SU-DHL-6 (cell line): ENCODE data around the gene BANK1.

ENCODE experiments used
- H2AFZ ChIP-seq: fragments of 200-600 bp; sonication (generic); 2 replicates; pipeline ENCODE4 v1.6.1; 2014; ENCODE audit warnings: low read depth, mild to moderate bottlenecking, moderate library complexity, mixed read lengths, antibody characterized with exemption, low read length; ENCODE audit not compliant: severe bottlenecking
- H3F3A ChIP-seq: fragments of 200-600 bp; shearing (Covaris generic); 2 replicates; pipeline ENCODE4 v1.6.0; 2016; ENCODE audit warnings: antibody characterized with exemption, mild to moderate bottlenecking; ENCODE audit not compliant: insufficient read depth
- H3K27ac ChIP-seq: fragments of 200-600 bp; sonication (generic); 2 replicates; pipeline ENCODE4 v1.5.1; 2016; ENCODE audit warnings: low read depth, mild to moderate bottlenecking, low read length, moderate library complexity, mixed read lengths
- H3K27me3 ChIP-seq: fragments of 200-600 bp; sonication (generic), shearing (Covaris generic); 2 replicates; pipeline ENCODE4 v1.6.0; 2014; ENCODE audit warnings: mild to moderate bottlenecking, low read length
- H3K36me3 ChIP-seq: fragments of 200-600 bp; sonication (generic); 2 replicates; pipeline ENCODE4 v1.6.1; 2014; ENCODE audit warnings: mild to moderate bottlenecking, low read length, mixed read lengths
- H3K4me2 ChIP-seq: fragments of 300-600, 200-600 bp; shearing (Covaris generic), sonication (generic); 2 replicates; pipeline ENCODE4 v1.6.0; 2014; ENCODE audit warnings: low read length, low read depth, mild to moderate bottlenecking; ENCODE audit not compliant: poor library complexity, severe bottlenecking
- H3K4me3 ChIP-seq: fragments of 200-600 bp; sonication (generic); 2 replicates; pipeline ENCODE4 v1.5.1; 2014; ENCODE audit warnings: antibody characterized with exemption, low read length, mild to moderate bottlenecking, mixed read lengths; ENCODE audit not compliant: insufficient read depth, poor library complexity, severe bottlenecking
- H3K79me2 ChIP-seq: fragments of 200-600 bp; sonication (generic); 2 replicates; pipeline ENCODE4 v1.6.1; 2014; ENCODE audit warnings: mild to moderate bottlenecking, low read length, moderate library complexity; ENCODE audit not compliant: insufficient read depth
- H3K9ac ChIP-seq: fragments of 200-600 bp; sonication (generic); 2 replicates; pipeline ENCODE4 v1.7.0; 2014; ENCODE audit warnings: mild to moderate bottlenecking, low read length
- H3K9me2 ChIP-seq: fragments of 200-600 bp; sonication (generic); replicated peaks from 2 replicates; pipeline ENCODE4 v1.6.1; 2014; ENCODE audit warnings: low read length; ENCODE audit not compliant: insufficient read depth
- H3K9me3 ChIP-seq: fragments of 200-600 bp; sonication (generic); 2 replicates; pipeline ENCODE4 v1.6.1; 2014; ENCODE audit warnings: low read length, mixed read lengths; ENCODE audit not compliant: insufficient read depth
- H4K20me1 ChIP-seq: fragments of 200-600 bp; sonication (generic); 2 replicates; pipeline ENCODE4 v1.6.1; 2014; ENCODE audit warnings: low read depth, mild to moderate bottlenecking, antibody characterized with exemption, low read length, moderate library complexity, mixed read lengths
- EZH2phosphoT487 ChIP-seq: fragments of 200-600 bp; sonication (generic), shearing (Covaris generic); conservative IDR thresholded peaks from 2 replicates; pipeline ENCODE4 v1.6.1; 2018; ENCODE audit warnings: mild to moderate bottlenecking, antibody characterized with exemption, low read length, moderate library complexity, mixed read lengths
- TF ChIP-seq, protein P1 (sequence below): fragments of 200-600 bp; sonication (generic); IDR thresholded peaks from one replicate; pipeline ENCODE4 v1.5.1; 2017; ENCODE audit warnings: antibody characterized with exemption, mild to moderate bottlenecking, low read length, moderate library complexity; ENCODE audit not compliant: insufficient read depth, poor library complexity, severe bottlenecking

Gene BANK1

DNA sequence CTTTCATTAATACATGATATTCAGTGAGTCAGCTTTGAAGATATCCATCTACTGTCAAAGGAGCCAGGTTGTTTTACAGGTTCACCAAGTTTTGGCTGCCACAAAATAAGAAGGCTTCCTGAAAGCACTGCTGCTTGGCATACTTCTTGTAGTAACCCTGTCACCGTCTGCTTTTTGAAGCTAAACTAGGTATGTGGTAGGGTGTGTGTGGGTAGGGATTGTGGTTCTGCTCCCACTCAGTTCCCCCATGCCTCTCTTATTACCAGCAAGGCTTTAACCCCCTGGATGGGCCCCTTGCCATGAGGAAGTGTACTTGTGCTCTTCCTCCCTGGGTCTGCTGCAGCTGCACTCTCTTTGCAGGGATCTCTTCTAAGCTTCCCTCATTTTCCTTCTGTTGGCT, 191.2 kb downstream of the BANK1 start:
- Histone ChIP-seq H4K20me1 (no peaks in the 10 kb centered on the region), H3K4me2 (no peak overlapping the region), H3F3A (no peaks in the 10 kb centered on the region), H3K9me2 (no peaks in the 10 kb centered on the region), H3K9me3 (no peaks in the 10 kb centered on the region), H3K9ac (no peak overlapping the region), H2AFZ (no peak overlapping the region), H3K79me2 (no peaks in the 10 kb centered on the region), H3K27ac (no peak overlapping the region), H3K27me3 (no peaks in the 10 kb centered on the region), H3K36me3 (no peaks in the 10 kb centered on the region), H3K4me3 (no peak overlapping the region)
- no peak for TF ChIP-seq EZH2phosphoT487
- TF ChIP-seq, protein P1, sequence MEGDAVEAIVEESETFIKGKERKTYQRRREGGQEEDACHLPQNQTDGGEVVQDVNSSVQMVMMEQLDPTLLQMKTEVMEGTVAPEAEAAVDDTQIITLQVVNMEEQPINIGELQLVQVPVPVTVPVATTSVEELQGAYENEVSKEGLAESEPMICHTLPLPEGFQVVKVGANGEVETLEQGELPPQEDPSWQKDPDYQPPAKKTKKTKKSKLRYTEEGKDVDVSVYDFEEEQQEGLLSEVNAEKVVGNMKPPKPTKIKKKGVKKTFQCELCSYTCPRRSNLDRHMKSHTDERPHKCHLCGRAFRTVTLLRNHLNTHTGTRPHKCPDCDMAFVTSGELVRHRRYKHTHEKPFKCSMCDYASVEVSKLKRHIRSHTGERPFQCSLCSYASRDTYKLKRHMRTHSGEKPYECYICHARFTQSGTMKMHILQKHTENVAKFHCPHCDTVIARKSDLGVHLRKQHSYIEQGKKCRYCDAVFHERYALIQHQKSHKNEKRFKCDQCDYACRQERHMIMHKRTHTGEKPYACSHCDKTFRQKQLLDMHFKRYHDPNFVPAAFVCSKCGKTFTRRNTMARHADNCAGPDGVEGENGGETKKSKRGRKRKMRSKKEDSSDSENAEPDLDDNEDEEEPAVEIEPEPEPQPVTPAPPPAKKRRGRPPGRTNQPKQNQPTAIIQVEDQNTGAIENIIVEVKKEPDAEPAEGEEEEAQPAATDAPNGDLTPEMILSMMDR: no peak

DNA sequence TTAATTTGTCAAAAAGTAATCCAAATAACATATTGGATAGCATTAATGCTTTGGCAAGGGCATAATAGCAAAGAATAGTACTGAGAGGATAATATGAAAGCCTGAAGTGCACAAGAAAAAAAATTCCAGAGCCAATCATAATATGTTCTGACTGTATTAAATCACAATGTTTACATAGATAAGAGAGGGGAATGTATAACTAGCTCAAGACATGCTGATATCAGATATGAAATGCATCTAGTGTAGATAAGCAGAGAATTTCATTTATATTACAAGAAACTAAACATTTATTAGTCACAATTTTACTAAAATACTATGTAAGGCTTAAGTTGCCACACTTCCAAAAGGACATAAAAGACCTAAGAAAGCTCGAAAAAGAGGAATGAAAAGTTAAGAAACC, 193.3 kb downstream of the BANK1 start:
- H4K20me1 ChIP-seq: no peaks in the 10 kb centered on the region
- H3K27ac ChIP-seq: no peak overlapping the region
- H3F3A ChIP-seq: no peaks in the 10 kb centered on the region
- H3K9ac ChIP-seq: no peak overlapping the region
- H3K27me3 ChIP-seq: no peaks in the 10 kb centered on the region
- H3K9me2 ChIP-seq: no peaks in the 10 kb centered on the region
- no peak for TF ChIP-seq EZH2phosphoT487
- TF ChIP-seq, protein P1: no peak
- H2AFZ ChIP-seq: no peak overlapping the region
- H3K4me2 ChIP-seq: no peak overlapping the region
- H3K4me3 ChIP-seq: no peak overlapping the region
- no peaks in the 10 kb centered on the region for H3K79me2 ChIP-seq
- H3K36me3 ChIP-seq: no peaks in the 10 kb centered on the region
- no peaks in the 10 kb centered on the region for H3K9me3 ChIP-seq

DNA sequence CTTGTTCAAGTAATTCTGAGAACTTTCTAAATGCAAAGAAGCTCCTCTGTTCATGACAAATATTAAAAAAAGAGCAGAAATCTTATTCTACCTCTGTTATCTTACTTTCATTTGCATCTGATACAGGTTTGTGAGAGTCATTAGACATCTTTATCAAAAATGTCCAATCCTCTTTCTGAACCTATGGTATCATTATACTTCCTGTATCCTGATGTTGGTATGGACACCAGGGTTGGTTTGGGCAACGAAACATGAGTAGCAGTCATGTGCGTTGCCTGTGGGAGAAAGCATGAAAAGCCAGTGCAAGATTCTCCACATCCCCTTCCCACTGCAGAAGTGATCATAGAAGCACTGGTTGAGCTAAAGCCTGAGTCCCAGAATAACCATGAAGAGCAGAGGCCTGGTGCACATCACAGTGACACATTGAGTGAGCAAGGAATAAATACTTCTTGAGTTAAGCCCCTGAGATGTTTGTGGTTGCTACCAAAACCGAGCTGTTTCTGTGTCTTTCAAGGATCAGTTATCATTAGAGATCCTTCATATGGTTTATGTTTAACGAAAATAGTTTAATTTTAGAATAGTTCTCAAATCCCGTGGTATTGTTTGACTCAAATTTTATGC, 197.2 kb downstream of the BANK1 start:
- TF ChIP-seq EZH2phosphoT487: no peak
- TF ChIP-seq, protein P1: no peak
- Histone ChIP-seq H3K4me2 (no peak overlapping the region), H3K36me3 (no peaks in the 10 kb centered on the region), H2AFZ (no peak overlapping the region), H3K9me3 (no peaks in the 10 kb centered on the region), H4K20me1 (no peaks in the 10 kb centered on the region), H3K27ac (no peak overlapping the region), H3F3A (no peaks in the 10 kb centered on the region), H3K79me2 (no peaks in the 10 kb centered on the region), H3K27me3 (no peaks in the 10 kb centered on the region), H3K9me2 (no peaks in the 10 kb centered on the region), H3K9ac (no peak overlapping the region), H3K4me3 (no peak overlapping the region)
